Stimulated activated CD8-positive, alpha-beta memory T cell treated with anti-CD3 and anti-CD28 coated beads, Interleukin-12 subunit alpha, Interleukin-12 subunit beta, amount 100 ng/mL, for 4 hours (primary cell): ENCODE measurements around the gene TMEM209.

Experiments
- DNase-seq: peaks from one replicate; pipeline ENCODE4 v3.0.0-alpha.2; 2020; ENCODE audit warnings: low read depth

Gene TMEM209

GRCh38 chr7:130143334-130143732 is 61.9 kb downstream of the TMEM209 start:
- DNase-seq, result no peak

- no peak for DNase-seq
Observed at GRCh38 chr7:130142654-130143333, 62.4 kb downstream of the TMEM209 start.

GRCh38 chr7:130141884-130142653 is 63.1 kb downstream of the TMEM209 start:
- no peak for DNase-seq

- DNase-seq, result no peak
Observed at GRCh38 chr7:130141161-130141883, 63.9 kb downstream of the TMEM209 start.

DNA sequence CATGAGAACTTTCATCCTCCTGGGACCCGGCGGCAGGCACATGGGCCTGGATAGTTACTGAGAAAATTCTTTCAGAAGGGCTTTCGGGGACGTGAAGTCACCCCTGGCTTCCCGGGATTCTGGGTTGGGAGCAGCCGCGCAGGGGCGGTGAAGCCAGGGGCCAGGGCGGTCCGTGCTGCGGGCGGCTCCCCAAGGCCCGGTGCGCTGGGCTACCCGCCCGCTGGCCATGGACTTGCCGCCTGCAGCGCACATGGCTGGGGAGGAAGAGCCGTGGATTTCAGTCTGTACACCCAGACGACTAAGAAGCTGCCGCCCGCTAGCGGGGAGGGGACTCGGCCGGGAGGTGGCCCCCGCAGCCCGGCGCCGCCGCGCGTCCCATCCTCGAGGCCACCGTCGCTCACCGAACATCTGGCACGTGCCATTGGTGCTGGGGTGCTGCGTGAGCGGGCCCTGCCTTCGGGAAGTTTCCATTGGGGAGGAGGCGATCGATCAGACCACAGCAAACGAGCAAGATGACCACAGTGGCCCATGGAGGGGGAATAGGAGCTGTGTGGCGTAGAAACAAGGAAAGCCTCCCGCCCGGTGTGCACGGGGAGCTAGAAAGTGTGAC is 64.5 kb downstream of the TMEM209 start:
- no peak for DNase-seq

DNA sequence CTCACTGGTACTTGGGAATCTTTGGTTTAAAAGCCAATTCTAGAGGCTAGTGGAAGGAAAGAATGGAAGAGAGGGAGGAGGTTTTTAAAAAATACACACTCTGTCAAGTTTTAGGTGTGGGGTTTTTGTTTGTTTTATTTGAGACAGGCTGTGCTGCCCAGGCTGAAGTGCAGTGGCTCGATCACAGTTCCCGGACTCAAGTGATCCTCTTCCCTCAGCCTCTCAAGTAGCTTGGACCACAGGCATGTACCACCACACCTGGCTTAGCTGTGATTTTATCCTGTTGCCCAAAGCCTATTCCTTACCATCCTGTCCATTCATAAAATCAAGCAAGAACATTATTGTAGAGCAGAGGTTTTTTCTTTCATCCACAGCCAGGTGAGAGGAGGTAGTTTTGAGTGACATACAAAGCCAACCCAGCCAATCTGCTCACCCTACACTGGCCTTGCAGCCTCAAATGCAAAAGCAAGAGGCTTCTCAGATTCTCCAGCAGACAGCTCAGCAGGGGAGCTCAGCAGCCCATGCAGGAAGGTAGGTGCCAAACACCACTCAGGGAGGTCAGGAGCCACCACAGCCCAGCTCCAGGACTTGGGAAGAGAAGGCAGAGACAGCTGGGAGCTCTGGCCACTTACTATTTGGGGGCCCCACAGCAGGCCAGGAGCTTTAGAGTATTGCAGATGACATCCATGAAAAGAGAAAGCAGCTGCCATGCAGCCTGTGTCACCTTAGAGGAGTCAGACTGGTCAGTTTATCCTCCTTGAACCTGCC is 65.8 kb downstream of the TMEM209 start:
- no peak for DNase-seq

GRCh38 chr7:130137207-130137606 is 68.0 kb downstream of the TMEM209 start:
- DNase-seq, result no peak

DNA sequence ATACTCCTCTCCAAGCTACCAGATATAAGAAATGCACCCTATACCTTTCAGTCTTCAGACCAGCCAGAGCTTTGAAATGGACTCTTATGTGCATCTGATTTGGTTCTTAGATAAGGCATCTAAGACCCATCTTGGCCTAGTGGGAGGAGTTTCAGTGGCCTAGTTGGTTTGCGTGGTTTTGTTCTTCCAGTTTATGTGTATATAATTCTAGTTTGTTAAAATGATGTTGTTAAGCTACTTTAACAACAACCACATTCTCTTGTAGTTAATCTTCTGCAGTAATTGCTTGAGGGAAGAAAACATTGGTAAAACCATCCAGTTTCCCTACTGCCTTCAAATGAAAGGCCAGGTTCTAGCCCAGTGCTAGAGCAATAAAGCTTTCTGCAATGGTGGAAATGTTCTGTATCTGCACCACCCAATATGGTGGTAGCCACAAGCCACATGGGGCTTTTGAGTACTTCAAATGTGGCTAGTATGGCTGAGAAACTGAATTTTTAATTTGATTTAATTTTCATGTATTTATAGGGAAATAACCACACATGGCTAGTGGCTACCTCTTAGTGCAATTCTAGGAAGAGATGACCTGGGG is 68.5 kb downstream of the TMEM209 start:
- DNase-seq, result no peak

- no peak for DNase-seq
Observed at GRCh38 chr7:130135208-130136205, 69.7 kb downstream of the TMEM209 start.

DNA sequence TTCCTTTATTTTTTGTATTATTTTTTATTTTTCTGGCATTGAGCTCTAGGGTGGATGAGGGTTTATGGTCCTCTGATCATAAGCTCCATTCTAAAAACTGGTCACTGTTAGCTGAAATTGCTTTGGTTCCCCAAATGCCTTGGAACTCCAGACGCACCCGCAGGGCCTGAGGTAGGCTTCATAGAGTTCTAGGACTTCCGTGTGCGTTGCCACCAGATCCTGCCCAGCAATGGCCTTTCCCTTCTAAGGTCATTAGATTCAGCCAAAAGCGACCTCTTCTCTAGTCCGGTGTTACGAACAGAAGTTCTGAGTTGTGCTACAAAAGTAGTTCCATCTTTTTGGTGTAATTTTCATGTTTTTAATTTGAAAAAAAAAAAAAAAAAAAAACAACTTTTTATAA is 70.5 kb downstream of the TMEM209 start:
- DNase-seq, result no peak

DNA sequence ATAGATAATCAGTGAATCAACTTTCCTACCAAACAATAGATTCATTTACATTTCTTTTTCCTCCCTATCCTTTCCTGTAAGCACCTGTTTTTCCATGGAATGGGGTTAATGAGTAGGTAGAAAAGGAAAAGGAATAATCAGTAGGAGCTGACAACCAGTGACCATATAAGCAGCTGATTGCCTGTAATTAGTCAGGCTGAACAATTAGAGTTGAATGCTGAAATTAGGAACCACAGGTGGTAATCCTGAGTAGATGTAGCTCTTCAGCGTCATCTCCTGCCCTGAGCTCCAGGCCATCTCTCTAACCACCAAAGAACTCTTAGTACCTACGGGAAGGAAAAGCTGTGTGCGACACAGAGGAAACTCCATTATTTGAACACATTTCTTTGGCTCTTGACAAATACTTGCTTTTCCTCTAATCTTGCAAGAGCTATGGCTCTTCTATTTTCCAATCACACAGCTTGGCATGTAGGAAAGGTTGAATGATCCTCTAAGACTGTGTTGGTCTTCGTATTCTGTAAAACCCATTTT is 71.0 kb downstream of the TMEM209 start:
- no peak for DNase-seq

- no peak for DNase-seq
Observed at GRCh38 chr7:130133029-130133782, 72.0 kb downstream of the TMEM209 start.

GRCh38 chr7:130131964-130132875 is 73.0 kb downstream of the TMEM209 start:
- DNase-seq, result no peak

DNA sequence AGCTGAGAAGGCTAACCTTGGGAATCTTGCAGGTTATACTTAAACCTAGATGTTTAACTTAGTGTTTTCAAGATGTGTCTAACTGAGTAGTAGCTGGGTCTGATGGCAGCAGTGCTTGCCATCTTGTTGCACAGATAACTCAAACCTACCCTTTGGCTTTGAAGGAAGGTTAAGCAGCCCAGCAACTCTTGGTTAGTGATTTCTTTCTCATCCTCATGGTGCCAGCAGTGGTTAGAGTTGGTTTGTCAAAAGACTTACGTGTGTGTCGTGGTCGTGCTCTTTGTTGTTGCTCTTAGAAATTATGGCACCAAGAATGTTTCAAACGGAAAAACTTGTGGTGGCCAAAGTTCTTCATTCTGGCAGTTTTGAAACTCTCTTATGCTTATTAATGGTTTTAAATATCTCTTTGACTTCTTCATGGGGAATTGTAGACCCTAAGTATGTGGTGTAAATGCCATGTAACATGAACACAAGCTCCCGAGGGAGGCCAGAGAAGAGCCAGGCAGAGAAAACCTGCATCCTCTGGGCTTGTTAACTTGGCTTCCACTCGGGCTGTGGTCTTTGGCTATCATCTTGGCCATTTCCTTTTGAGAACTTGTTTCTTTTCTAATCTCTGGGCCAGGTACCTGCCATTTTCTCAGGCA is 73.9 kb downstream of the TMEM209 start:
- DNase-seq, result no peak

DNA sequence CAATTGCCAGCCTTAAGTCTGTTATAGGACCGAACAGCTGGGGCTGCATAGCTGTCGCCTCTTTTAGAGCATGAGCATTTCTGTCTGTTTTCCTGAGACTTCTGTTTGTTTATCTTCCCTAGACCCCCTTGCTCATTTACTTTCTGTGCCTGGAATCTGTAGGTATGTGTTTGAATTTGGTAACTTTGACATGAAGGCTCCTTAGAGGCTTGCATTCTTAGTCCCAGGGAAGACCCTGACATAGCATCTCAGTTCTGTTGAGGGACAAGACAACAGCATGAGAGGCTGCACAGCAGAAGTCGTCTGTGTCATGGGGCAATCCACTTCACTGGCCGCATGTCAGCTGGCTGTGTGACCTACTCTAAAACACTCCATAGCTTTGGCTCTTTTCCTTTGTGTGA is 76.2 kb downstream of the TMEM209 start:
- DNase-seq, result no peak

- DNase-seq, result no peak
Observed at GRCh38 chr7:130127821-130128317, 77.3 kb downstream of the TMEM209 start.

- no peak for DNase-seq
Observed at GRCh38 chr7:130127404-130127803, 77.8 kb downstream of the TMEM209 start.
